Activated CD8-positive, alpha-beta T cell treated with anti-CD3 and anti-CD28 coated beads, Interleukin-2, amount 10 ng/mL, durations not matched to agents 7 days and 5 days (primary cell): ENCODE data around the gene TMEFF1. TPM values are rescaled to one million over a fixed set of nuclear protein-coding genes. Genes with fewer than 3 reads are reported as not detected.

Experiments
- ATAC-seq: fragments of 150-1000 bp; cut with Tn5 transposase; one replicate; pipeline ENCODE4 v1.10.0; 2021; ENCODE audit warnings: moderate library complexity
- CTCF ChIA-PET: fragments of 350-600 bp; sonication (Branson Sonifier 250); formaldehyde crosslinking; loops from one replicate; lab custom pipeline; 2021; ENCODE audit warnings: antibody characterized with exemption; lab: Charles Lee
- POLR2A ChIA-PET: fragments of 350-600 bp; sonication (Branson Sonifier 250); formaldehyde crosslinking; loops from one replicate; lab custom pipeline; 2021; ENCODE audit warnings: antibody characterized with exemption; lab: Charles Lee
- DNase-seq: peaks from one replicate; pipeline ENCODE4 v3.0.0-alpha.2; 2020
- H3K27ac Mint-ChIP-seq: one replicate; pipeline ENCODE4 v1.8.0; 2021; ENCODE audit warnings: mild to moderate bottlenecking, mixed read lengths
- H3K27me3 Mint-ChIP-seq: one replicate; pipeline ENCODE4 v1.8.0; 2021; ENCODE audit warnings: low read depth, mixed read lengths
- H3K36me3 Mint-ChIP-seq: one replicate; pipeline ENCODE4 v1.8.0; 2021; ENCODE audit warnings: low read depth, mixed read lengths
- H3K4me1 Mint-ChIP-seq: one replicate; pipeline ENCODE4 v1.8.0; 2021; ENCODE audit warnings: low read depth, mixed read lengths
- H3K4me3 Mint-ChIP-seq: one replicate; pipeline ENCODE4 v1.8.0; 2021; ENCODE audit warnings: mild to moderate bottlenecking, mixed read lengths
- H3K9me3 Mint-ChIP-seq: one replicate; pipeline ENCODE4 v1.8.0; 2022; ENCODE audit warnings: mixed read lengths; ENCODE audit not compliant: insufficient read depth
- total RNA-seq, 2 experiments: library from RNA; stranded (reverse); gene quantifications; one replicate each; pipeline ENCODE4 v1.2.3, GENCODE V29; 2021

The TMEFF1 gene
- total RNA-seq, 2 experiments from 2014 or later = not detected

- no peak overlapping the region for H3K4me3 Mint-ChIP-seq
- no peak for DNase-seq
- H3K4me1 Mint-ChIP-seq = no peaks in the 10 kb centered on the region
- ChIA-PET CTCF (interaction anchor here (1.0 kb wide), 1 partner anchor 16 kb away, joined by 3 read pairs; no protein-coding TSS in a partner anchor), POLR2A (no interaction called here)
- no peak for ATAC-seq
- no peak overlapping the region for H3K27ac Mint-ChIP-seq
- H3K27me3 Mint-ChIP-seq = no peaks in the 10 kb centered on the region
- H3K36me3 Mint-ChIP-seq = no peaks in the 10 kb centered on the region
- H3K9me3 Mint-ChIP-seq = no peaks in the 10 kb centered on the region
Measured at GRCh38 chr9:100554935-100555401, 82.0 kb downstream of the TMEFF1 start.

- ATAC-seq (no peak), DNase-seq (no peak)
- no peak overlapping the region for H3K4me3 Mint-ChIP-seq
- no peak overlapping the region for H3K27ac Mint-ChIP-seq
- H3K4me1 Mint-ChIP-seq = no peaks in the 10 kb centered on the region
- H3K27me3 Mint-ChIP-seq = no peaks in the 10 kb centered on the region
- POLR2A ChIA-PET = no interaction called here
- no peaks in the 10 kb centered on the region for H3K36me3 Mint-ChIP-seq
- CTCF ChIA-PET = interaction anchor here (1.0 kb wide), 1 partner anchor 16 kb away, joined by 3 read pairs; no protein-coding TSS in a partner anchor
- H3K9me3 Mint-ChIP-seq = no peaks in the 10 kb centered on the region
Measured at GRCh38 chr9:100555471-100555870, 82.5 kb downstream of the TMEFF1 start.

GRCh38 chr9:100557053-100557452, 84.1 kb downstream of the TMEFF1 start:
- Mint-ChIP-seq H3K27ac (no peak overlapping the region), H3K9me3 (no peaks in the 10 kb centered on the region), H3K4me3 (no peak overlapping the region), H3K36me3 (no peaks in the 10 kb centered on the region), H3K27me3 (no peaks in the 10 kb centered on the region), H3K4me1 (no peaks in the 10 kb centered on the region)
- ATAC-seq (no peak), DNase-seq (no peak)
- ChIA-PET CTCF (interaction anchor here (1.0 kb wide), 1 partner anchor 9 kb away, joined by 5 read pairs; no protein-coding TSS in a partner anchor), POLR2A (no interaction called here)

- POLR2A ChIA-PET = no interaction called here
- ATAC-seq (no peak), DNase-seq (no peak)
- Mint-ChIP-seq H3K36me3 (no peaks in the 10 kb centered on the region), H3K27ac (no peak overlapping the region), H3K27me3 (no peaks in the 10 kb centered on the region), H3K4me1 (no peaks in the 10 kb centered on the region), H3K9me3 (no peaks in the 10 kb centered on the region), H3K4me3 (no peak overlapping the region)
- CTCF ChIA-PET = no interaction called here
Measured at GRCh38 chr9:100561256-100561655, 88.3 kb downstream of the TMEFF1 start.

- DNase-seq = no peak
- Mint-ChIP-seq H3K27me3 (no peaks in the 10 kb centered on the region), H3K9me3 (no peaks in the 10 kb centered on the region), H3K27ac (no peak overlapping the region), H3K36me3 (no peaks in the 10 kb centered on the region), H3K4me3 (no peak overlapping the region), H3K4me1 (no peaks in the 10 kb centered on the region)
- POLR2A ChIA-PET = no interaction called here
- ATAC-seq = no peak
- CTCF ChIA-PET = no interaction called here
Measured at GRCh38 chr9:100567856-100568255, 94.9 kb downstream of the TMEFF1 start.

- ChIA-PET POLR2A (no interaction called here), CTCF (no interaction called here)
- ATAC-seq (no peak), DNase-seq (no peak)
- Mint-ChIP-seq H3K36me3 (no peaks in the 10 kb centered on the region), H3K27me3 (no peaks in the 10 kb centered on the region), H3K4me1 (no peaks in the 10 kb centered on the region), H3K4me3 (no peak overlapping the region), H3K9me3 (no peaks in the 10 kb centered on the region), H3K27ac (no peak overlapping the region)
Measured at GRCh38 chr9:100573655-100574260, 100.8 kb downstream of the TMEFF1 start.

- ATAC-seq (no peak), DNase-seq (no peak)
- Mint-ChIP-seq H3K4me3 (no peak overlapping the region), H3K27me3 (no peaks in the 10 kb centered on the region), H3K4me1 (no peaks in the 10 kb centered on the region), H3K27ac (no peak overlapping the region), H3K9me3 (no peaks in the 10 kb centered on the region), H3K36me3 (no peaks in the 10 kb centered on the region)
- ChIA-PET CTCF (no interaction called here), POLR2A (no interaction called here)
Measured at GRCh38 chr9:100575006-100575405, 102.1 kb downstream of the TMEFF1 start.

- Mint-ChIP-seq H3K27ac (no peak overlapping the region), H3K4me1 (no peaks in the 10 kb centered on the region), H3K4me3 (no peak overlapping the region), H3K27me3 (no peaks in the 10 kb centered on the region), H3K36me3 (no peaks in the 10 kb centered on the region), H3K9me3 (no peaks in the 10 kb centered on the region)
- ChIA-PET POLR2A (no interaction called here), CTCF (no interaction called here)
- ATAC-seq (no peak), DNase-seq (no peak)
Measured at GRCh38 chr9:100575765-100576386, 102.9 kb downstream of the TMEFF1 start.

GRCh38 chr9:100577776-100578448, 105.0 kb downstream of the TMEFF1 start, which contains the start of gene CAVIN4:
TSS of gene CAVIN4 (plus strand) at chr9:100578079. CDS start at chr9:100578144, 65 bp downstream.
- ChIA-PET CTCF (interaction anchor here (0.6 to 1.1 kb wide), 2 partner anchors 10 to 55 kb away, joined by 3 read pairs; no protein-coding TSS in a partner anchor), POLR2A (no interaction called here)
- Mint-ChIP-seq H3K4me1 (no peaks in the 10 kb centered on the region), H3K4me3 (no peak within 1 kb of the TSS), H3K27me3 (no peaks in the 10 kb centered on the region), H3K36me3 (no peaks in the 10 kb centered on the region), H3K9me3 (no peaks in the 10 kb centered on the region), H3K27ac (no peak within 1 kb of the TSS)
- ATAC-seq (no peak), DNase-seq (no peak)

- CTCF ChIA-PET = interaction anchor here (0.6 kb wide), 1 partner anchor 75 kb away, joined by 4 read pairs; no protein-coding TSS in a partner anchor
- Mint-ChIP-seq H3K27me3 (no peaks in the 10 kb centered on the region), H3K4me1 (no peaks in the 10 kb centered on the region), H3K4me3 (no peak overlapping the region), H3K36me3 (no peaks in the 10 kb centered on the region), H3K27ac (no peak overlapping the region), H3K9me3 (no peaks in the 10 kb centered on the region)
- POLR2A ChIA-PET = no interaction called here
- ATAC-seq = no peak
- no peak for DNase-seq
Measured at GRCh38 chr9:100578610-100579009, 105.7 kb downstream of the TMEFF1 start.

GRCh38 chr9:100579665-100580064, 106.7 kb downstream of the TMEFF1 start:
- ATAC-seq = no peak
- POLR2A ChIA-PET = no interaction called here
- Mint-ChIP-seq H3K27me3 (no peaks in the 10 kb centered on the region), H3K9me3 (no peaks in the 10 kb centered on the region), H3K36me3 (no peaks in the 10 kb centered on the region), H3K27ac (no peak overlapping the region), H3K4me1 (no peaks in the 10 kb centered on the region), H3K4me3 (no peak overlapping the region)
- CTCF ChIA-PET = no interaction called here
- DNase-seq = no peak

GRCh38 chr9:100580257-100580656, 107.3 kb downstream of the TMEFF1 start:
- Mint-ChIP-seq H3K4me1 (no peaks in the 10 kb centered on the region), H3K27ac (no peak overlapping the region), H3K4me3 (no peak overlapping the region), H3K9me3 (no peaks in the 10 kb centered on the region), H3K36me3 (no peaks in the 10 kb centered on the region), H3K27me3 (no peaks in the 10 kb centered on the region)
- no peak for DNase-seq
- ChIA-PET CTCF (no interaction called here), POLR2A (no interaction called here)
- ATAC-seq = no peak
